Activated T-helper 17 cell treated with anti-CD3 and anti-CD28 coated beads, Interleukin-2, amount 50 U/mL, for 72 hours (primary cell): ENCODE measurements around the gene FSTL1. TPM values are rescaled to one million over a fixed set of nuclear protein-coding genes. Genes with fewer than 3 reads are reported as not detected.
"Not testable (repeated sequence)": the region's sequence is repeated elsewhere in the genome, so short reads cannot be mapped to it uniquely, and the experiment has no call there.

Experiments
- ATAC-seq: fragments of 150-1000 bp; cut with Tn5 transposase; replicated peaks from 2 replicates; pipeline ENCODE4 v1.10.0; 2021; ENCODE audit warnings: mild to moderate bottlenecking, moderate library complexity
- H3K27ac Mint-ChIP-seq: one replicate; pipeline ENCODE4 v1.8.0; 2022; ENCODE audit warnings: mixed read lengths
- H3K27me3 Mint-ChIP-seq: one replicate; pipeline ENCODE4 v1.8.0; 2022; ENCODE audit warnings: mixed read lengths
- H3K36me3 Mint-ChIP-seq: one replicate; pipeline ENCODE4 v1.8.0; 2022; ENCODE audit warnings: low read depth, mild to moderate bottlenecking, mixed read lengths
- H3K4me1 Mint-ChIP-seq: one replicate; pipeline ENCODE4 v1.8.0; 2022; ENCODE audit warnings: mixed read lengths
- H3K4me3 Mint-ChIP-seq: one replicate; pipeline ENCODE4 v1.8.0; 2022; ENCODE audit warnings: mild to moderate bottlenecking, mixed read lengths
- H3K9me3 Mint-ChIP-seq: one replicate; pipeline ENCODE4 v1.8.0; 2022; ENCODE audit warnings: mixed read lengths
- total RNA-seq, 2 donors: library from RNA; stranded (reverse); gene quantifications; one replicate each; pipeline ENCODE4 v1.2.3, GENCODE V29; 2022

Gene FSTL1
- total RNA-seq, 2 donors from 2014 or later, result 1.4 to 2.6 TPM

DNA sequence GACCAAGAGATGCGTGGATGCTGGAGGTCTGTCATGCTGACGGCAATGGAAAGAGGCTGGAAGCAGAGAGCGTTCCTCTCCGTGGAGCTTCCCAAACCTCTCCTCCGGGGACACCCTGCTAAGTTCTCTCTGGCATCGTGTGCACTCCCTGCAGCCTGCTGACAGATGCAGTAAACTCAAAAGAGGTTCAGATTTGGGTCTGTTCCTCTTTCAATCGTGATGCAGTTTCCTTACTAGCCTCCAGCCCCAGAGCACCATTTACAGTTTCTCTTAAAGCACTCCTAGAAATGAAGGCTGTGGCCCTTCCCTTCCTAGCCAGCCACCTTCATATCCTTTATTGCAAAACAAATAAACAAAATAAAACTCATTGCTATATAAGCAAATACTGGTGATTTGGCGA lies 54.3 kb downstream of the FSTL1 start:
- Mint-ChIP-seq H3K27me3 (peaks cover 3% of the 10 kb centered on the region), H3K27ac (no peak overlapping the region), H3K4me1 (no peaks in the 10 kb centered on the region), H3K9me3 (no peaks in the 10 kb centered on the region), H3K4me3 (no peak overlapping the region), H3K36me3 (no peaks in the 10 kb centered on the region)
- no peak for ATAC-seq

DNA sequence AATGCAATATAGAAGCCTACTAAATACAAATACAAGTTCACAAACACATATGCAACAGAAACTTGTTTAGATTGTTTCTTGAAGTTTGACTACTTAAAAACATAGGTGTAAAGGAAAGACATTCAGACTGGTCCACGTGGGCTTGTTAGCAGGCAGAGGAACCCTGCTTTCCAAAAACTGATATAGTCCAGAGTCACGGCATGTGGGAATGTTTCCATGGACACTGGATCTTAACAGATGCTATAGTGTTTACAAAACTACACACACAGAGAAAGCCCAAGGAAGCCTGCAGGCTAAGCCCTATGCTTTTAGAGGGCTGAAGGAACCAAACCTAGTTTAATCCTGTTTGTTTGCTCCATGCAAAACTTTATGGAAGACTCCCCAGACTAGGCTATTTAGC lies 56.4 kb downstream of the FSTL1 start:
- no peak for ATAC-seq
- no peaks in the 10 kb centered on the region for H3K36me3 Mint-ChIP-seq
- H3K4me1 Mint-ChIP-seq, result no peaks in the 10 kb centered on the region
- no peak overlapping the region for H3K4me3 Mint-ChIP-seq
- H3K27ac Mint-ChIP-seq, result no peak overlapping the region
- peaks cover 3% of the 10 kb centered on the region for H3K27me3 Mint-ChIP-seq
- no peaks in the 10 kb centered on the region for H3K9me3 Mint-ChIP-seq

- Mint-ChIP-seq H3K4me3 (no peak overlapping the region), H3K27ac (no peak overlapping the region), H3K9me3 (no peaks in the 10 kb centered on the region), H3K36me3 (no peaks in the 10 kb centered on the region), H3K4me1 (no peaks in the 10 kb centered on the region), H3K27me3 (peaks cover 3% of the 10 kb centered on the region)
- no peak for ATAC-seq
Measured at GRCh38 chr3:120393761-120394160, 57.0 kb downstream of the FSTL1 start.

GRCh38 chr3:120393243-120393642 lies 57.5 kb downstream of the FSTL1 start:
- no peak overlapping the region for H3K27ac Mint-ChIP-seq
- H3K4me1 Mint-ChIP-seq, result no peaks in the 10 kb centered on the region
- H3K36me3 Mint-ChIP-seq, result no peaks in the 10 kb centered on the region
- ATAC-seq, result no peak
- no peak overlapping the region for H3K4me3 Mint-ChIP-seq
- H3K9me3 Mint-ChIP-seq, result no peaks in the 10 kb centered on the region
- H3K27me3 Mint-ChIP-seq, result peaks cover 3% of the 10 kb centered on the region

- Mint-ChIP-seq H3K4me3 (no peak overlapping the region), H3K27me3 (peaks cover 5% of the 10 kb centered on the region), H3K36me3 (no peaks in the 10 kb centered on the region), H3K9me3 (peaks cover 4% of the 10 kb centered on the region), H3K4me1 (no peaks in the 10 kb centered on the region), H3K27ac (no peak overlapping the region)
- ATAC-seq, result no peak
Measured at GRCh38 chr3:120382941-120383447, 67.8 kb downstream of the FSTL1 start.

DNA sequence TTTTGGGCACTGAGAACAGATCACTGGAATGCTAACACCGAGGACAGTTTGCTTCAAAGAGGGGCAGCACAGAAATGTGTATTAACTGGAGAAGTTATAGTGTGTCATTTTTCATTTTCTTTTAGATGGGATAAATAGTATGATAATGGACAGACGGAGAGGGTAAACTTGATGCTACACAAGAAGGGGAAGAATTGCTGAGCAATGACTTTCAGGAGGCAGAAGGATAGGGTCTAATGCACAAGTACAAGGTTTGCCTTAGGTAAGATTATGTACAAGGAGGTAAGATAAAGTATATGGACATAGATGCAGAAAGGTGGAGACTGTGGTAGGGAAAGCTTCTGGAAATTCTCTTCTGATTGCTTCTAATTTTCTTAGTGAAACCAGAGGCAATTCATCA lies 69.3 kb downstream of the FSTL1 start:
- ATAC-seq, result no peak
- H3K4me3 Mint-ChIP-seq, result no peak overlapping the region
- H3K9me3 Mint-ChIP-seq, result peaks cover 4% of the 10 kb centered on the region
- no peaks in the 10 kb centered on the region for H3K36me3 Mint-ChIP-seq
- H3K4me1 Mint-ChIP-seq, result no peaks in the 10 kb centered on the region
- H3K27ac Mint-ChIP-seq, result no peak overlapping the region
- H3K27me3 Mint-ChIP-seq, result peaks cover 5% of the 10 kb centered on the region

DNA sequence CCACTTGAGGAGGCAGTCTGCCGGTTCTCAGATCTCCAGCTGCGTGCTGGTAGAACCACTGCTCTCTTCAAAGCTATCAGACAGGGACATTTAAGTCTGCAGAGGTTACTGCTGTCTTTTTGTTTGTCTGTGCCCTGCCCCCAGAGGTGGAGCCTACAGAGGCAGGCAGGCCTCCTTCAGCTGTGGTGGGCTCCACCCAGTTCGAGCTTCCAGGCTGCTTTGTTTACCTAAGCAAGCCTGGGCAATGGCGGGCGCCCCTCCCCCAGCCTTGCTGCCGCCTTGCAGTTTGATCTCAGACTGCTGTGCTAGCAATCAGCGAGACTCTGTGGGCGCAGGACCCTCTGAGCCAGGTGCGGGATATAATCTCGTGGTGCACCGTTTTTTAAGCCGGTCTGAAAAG lies 72.8 kb downstream of the FSTL1 start:
- not testable (repeated sequence) for H3K4me3 Mint-ChIP-seq, ATAC-seq, H3K9me3 Mint-ChIP-seq, H3K27me3 Mint-ChIP-seq, H3K27ac Mint-ChIP-seq, H3K36me3 Mint-ChIP-seq, H3K4me1 Mint-ChIP-seq

DNA sequence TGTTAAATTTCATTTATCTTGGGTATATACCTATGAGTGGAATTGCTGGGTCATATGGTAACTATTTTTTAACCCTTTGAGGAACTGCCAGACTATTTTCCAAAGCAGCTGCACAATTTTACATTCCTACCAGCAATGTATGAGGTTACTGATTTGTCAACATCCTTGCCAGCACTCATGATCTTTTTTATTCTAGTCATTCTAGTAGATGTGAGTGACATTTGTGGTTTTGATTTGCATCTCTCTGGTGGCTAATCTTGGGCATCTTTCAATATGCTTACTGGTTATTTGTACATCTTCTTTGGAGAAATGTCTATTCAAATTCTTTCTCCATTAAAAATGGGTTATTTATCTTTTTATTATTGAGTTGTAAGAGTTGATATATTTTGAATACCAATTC lies 80.3 kb downstream of the FSTL1 start:
- H3K27ac Mint-ChIP-seq, result no peak overlapping the region
- H3K27me3 Mint-ChIP-seq, result peaks cover 13% of the 10 kb centered on the region
- H3K9me3 Mint-ChIP-seq, result no peaks in the 10 kb centered on the region
- H3K4me1 Mint-ChIP-seq, result no peaks in the 10 kb centered on the region
- H3K36me3 Mint-ChIP-seq, result no peaks in the 10 kb centered on the region
- peak; percentile 56 for ATAC-seq
- no peak overlapping the region for H3K4me3 Mint-ChIP-seq

- no peak overlapping the region for H3K4me3 Mint-ChIP-seq
- H3K4me1 Mint-ChIP-seq, result no peaks in the 10 kb centered on the region
- no peak overlapping the region for H3K27ac Mint-ChIP-seq
- no peaks in the 10 kb centered on the region for H3K36me3 Mint-ChIP-seq
- no peaks in the 10 kb centered on the region for H3K9me3 Mint-ChIP-seq
- ATAC-seq, result no peak
- H3K27me3 Mint-ChIP-seq, result peaks cover 13% of the 10 kb centered on the region
Measured at GRCh38 chr3:120369037-120369467, 81.7 kb downstream of the FSTL1 start.

DNA sequence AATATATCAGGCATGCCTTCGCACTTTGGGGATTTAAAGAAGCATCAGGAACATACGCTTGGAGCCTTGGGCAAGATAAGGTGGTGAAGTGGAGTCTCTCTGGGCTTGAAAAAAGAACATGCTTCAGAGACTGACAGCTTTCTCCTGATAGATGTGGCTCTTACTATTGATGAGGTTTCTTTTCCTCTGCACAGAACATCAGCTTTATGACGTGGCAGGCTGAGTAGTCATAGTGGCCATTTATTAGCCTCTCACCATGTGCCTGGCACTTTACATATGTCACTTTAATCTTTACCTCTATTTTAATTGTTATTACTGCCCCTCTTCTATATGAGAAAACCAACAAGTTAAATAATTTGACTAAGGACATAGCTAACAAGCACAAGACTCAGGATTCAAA lies 82.6 kb downstream of the FSTL1 start:
- H3K4me1 Mint-ChIP-seq, result no peaks in the 10 kb centered on the region
- peaks cover 13% of the 10 kb centered on the region for H3K27me3 Mint-ChIP-seq
- no peak overlapping the region for H3K27ac Mint-ChIP-seq
- H3K4me3 Mint-ChIP-seq, result no peak overlapping the region
- H3K9me3 Mint-ChIP-seq, result no peaks in the 10 kb centered on the region
- ATAC-seq, result no peak
- H3K36me3 Mint-ChIP-seq, result no peaks in the 10 kb centered on the region

DNA sequence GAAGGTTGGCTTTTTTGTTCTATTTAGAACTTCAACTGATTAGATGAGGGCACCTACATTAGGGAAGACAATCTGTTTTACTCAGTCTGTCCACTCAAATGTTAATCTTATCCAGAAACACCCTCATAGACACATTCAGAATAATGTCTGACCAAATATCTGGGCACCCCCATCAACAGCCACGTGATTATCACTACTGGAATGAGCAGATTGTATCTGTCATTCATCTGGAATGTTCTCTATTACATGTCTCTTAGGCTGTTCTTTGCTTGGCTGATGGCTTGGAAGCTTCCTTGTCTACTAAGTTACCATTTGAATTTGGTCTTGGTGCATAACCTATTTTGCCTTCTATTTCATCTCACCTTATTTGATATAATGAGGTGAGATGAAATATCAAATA lies 86.0 kb downstream of the FSTL1 start:
- no peaks in the 10 kb centered on the region for H3K36me3 Mint-ChIP-seq
- ATAC-seq, result no peak
- H3K9me3 Mint-ChIP-seq, result no peaks in the 10 kb centered on the region
- H3K27me3 Mint-ChIP-seq, result peaks cover 13% of the 10 kb centered on the region
- H3K27ac Mint-ChIP-seq, result no peak overlapping the region
- H3K4me1 Mint-ChIP-seq, result no peaks in the 10 kb centered on the region
- no peak overlapping the region for H3K4me3 Mint-ChIP-seq

- H3K4me1 Mint-ChIP-seq, result no peaks in the 10 kb centered on the region
- peaks cover 13% of the 10 kb centered on the region for H3K27me3 Mint-ChIP-seq
- H3K4me3 Mint-ChIP-seq, result no peak overlapping the region
- H3K9me3 Mint-ChIP-seq, result no peaks in the 10 kb centered on the region
- H3K36me3 Mint-ChIP-seq, result no peaks in the 10 kb centered on the region
- no peak for ATAC-seq
- H3K27ac Mint-ChIP-seq, result no peak overlapping the region
Measured at GRCh38 chr3:120364101-120364500, 86.7 kb downstream of the FSTL1 start.

- no peak for ATAC-seq
- H3K36me3 Mint-ChIP-seq, result no peaks in the 10 kb centered on the region
- no peaks in the 10 kb centered on the region for H3K9me3 Mint-ChIP-seq
- H3K27ac Mint-ChIP-seq, result no peak overlapping the region
- no peaks in the 10 kb centered on the region for H3K4me1 Mint-ChIP-seq
- H3K4me3 Mint-ChIP-seq, result no peak overlapping the region
- peaks cover 3% of the 10 kb centered on the region for H3K27me3 Mint-ChIP-seq
Measured at GRCh38 chr3:120357807-120358206, 93.0 kb downstream of the FSTL1 start.

DNA sequence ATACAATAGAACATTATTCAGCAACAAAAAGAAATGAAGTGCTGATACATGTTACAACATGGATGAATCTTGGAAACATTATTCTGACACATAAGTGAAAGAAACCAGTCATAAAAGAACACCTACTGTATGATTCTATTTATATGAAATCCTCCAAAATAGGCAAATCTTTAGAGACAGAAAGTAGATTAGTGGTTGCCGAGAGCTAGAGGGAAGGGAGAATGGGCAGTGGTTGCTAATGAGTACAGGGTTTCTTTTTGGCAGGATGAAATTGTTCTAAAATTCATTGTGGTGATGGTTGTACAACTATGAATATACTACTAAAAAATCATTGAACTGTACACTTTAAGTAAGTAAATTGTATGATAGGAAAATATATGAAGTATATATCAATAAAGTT lies 95.3 kb downstream of the FSTL1 start:
- Mint-ChIP-seq H3K36me3 (no peaks in the 10 kb centered on the region), H3K27me3 (peaks cover 3% of the 10 kb centered on the region), H3K4me3 (no peak overlapping the region), H3K27ac (no peak overlapping the region), H3K4me1 (no peaks in the 10 kb centered on the region), H3K9me3 (no peaks in the 10 kb centered on the region)
- no peak for ATAC-seq

DNA sequence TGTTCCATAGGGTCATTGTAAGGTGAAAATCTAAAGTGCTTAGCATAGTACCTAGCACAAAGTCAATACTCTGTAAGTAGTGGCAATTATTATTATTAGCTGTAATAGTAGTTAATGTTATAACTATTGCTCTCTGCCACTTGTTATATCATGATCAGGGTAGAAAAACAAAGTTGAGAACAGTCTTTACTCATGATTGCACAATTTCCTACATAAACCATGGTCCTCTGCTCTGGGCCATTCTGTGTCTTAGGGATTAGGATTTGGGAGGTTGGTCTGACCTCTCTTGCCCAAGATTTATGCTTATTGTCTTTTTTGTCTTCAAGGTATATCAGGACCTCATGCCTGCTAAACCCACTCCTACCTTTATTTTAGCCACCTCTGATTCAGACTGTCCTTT lies 97.3 kb downstream of the FSTL1 start:
- no peak overlapping the region for H3K4me3 Mint-ChIP-seq
- H3K36me3 Mint-ChIP-seq, result no peaks in the 10 kb centered on the region
- no peak for ATAC-seq
- H3K4me1 Mint-ChIP-seq, result no peaks in the 10 kb centered on the region
- peaks cover 3% of the 10 kb centered on the region for H3K27me3 Mint-ChIP-seq
- no peaks in the 10 kb centered on the region for H3K9me3 Mint-ChIP-seq
- no peak overlapping the region for H3K27ac Mint-ChIP-seq

- no peak for ATAC-seq
- Mint-ChIP-seq H3K4me1 (peaks cover 10% of the 10 kb centered on the region), H3K36me3 (peaks cover 14% of the 10 kb centered on the region), H3K27me3 (no peaks in the 10 kb centered on the region), H3K27ac (no peak overlapping the region), H3K9me3 (no peaks in the 10 kb centered on the region), H3K4me3 (no peak overlapping the region)
Measured at GRCh38 chr3:120352017-120352416, 98.8 kb downstream of the FSTL1 start.
